HG02943 (cell line): ENCODE data around the gene CASR.

Experiments
- ATAC-seq: cut with Tn5 transposase; IDR thresholded peaks from one replicate; pipeline ENCODE4 v1.9.1; 2021; ENCODE audit warnings: mild to moderate bottlenecking, low read depth, moderate library complexity; ENCODE audit not compliant: unreplicated experiment

CASR gene

DNA sequence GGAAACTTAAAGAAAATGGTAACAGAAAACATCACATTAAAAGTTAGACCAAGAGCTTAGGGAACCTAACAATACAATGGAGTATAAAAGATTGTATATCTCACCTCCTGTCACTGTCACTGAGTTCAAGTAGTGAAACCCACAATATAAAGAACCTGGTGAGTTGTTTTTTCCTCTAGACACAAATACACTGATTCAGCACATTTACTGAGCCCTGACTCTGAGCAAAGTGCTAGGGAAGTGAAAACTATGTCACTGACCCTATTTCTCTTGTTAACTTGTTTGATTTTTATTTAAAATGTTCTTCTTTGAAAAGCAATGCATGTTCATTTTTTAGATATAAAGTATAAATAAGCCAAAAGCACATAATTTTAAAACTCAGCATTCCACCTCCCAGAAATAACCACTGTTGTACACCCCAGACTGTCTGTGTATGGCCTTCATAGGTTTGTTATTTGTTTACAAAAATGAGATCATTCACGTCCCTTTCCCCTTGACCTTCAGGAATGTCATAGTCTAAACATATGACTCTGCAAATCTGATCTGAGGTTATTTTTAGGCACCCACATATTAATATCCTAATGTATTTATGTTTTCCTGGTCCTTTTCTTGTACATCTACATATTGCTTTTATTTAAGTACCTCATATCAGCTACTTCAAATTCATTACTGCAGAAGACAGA is 72.4 kb downstream of the CASR start:
- ATAC-seq: no peak

DNA sequence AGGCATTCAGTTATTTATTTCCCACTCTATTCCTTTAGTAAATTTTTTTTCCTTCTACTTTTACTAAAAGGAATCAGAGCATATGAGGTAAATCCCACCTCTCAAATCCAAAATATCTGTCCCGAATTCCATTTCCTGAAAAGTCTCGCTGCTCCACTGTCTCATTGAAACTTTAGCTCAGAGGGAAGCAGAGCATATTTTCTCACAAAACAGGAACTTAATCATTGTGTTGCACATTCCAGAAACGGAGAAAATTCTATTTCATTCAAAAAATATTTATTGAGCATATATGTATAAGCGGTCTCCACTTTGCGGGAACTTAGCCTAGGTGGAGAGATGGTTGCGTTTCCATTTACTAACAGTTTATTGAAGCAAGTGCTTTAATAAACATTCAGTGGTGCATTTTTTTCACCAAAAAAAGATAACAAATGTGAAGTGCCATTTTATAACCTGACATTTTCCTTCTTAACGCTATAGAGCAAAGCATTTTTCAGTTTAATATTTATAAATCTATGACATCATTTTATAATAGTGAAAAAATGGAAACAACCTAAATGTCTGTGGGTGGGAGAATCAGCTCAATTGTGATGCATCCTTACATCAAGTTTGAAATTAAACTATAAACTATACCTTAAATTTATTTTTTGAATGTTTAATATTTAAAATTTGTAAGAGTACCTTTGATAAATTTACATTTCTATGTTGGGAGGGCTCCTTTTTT is 74.3 kb downstream of the CASR start:
- ATAC-seq: no peak

DNA sequence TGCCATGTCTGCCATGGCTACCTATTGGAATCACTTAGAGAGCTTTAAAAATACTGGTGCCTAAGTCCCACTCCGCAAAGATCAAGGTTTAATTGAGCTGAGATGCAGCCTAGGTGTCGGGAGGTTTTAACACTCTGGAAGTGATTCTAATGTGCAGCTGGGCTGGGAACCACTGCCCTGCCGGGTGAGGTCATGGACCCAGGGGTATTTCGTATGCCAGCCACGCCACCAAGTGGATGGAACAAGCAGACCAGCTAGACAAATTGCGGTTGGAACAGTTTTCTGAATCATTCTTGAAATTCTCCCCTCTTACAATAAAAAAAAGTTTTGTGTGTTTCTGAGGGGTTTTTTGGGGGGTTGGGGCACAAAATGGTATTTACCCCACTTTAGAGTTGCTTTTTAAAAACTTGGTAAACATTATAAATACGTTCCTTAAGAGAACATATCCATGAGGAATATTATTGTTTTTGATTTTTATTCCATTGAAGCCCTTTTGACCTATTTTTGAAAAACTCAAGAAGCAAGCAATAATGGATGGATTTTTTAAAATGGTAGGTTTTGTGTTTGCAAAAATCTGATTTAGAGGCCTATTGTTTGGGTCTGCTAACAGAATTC is 75.4 kb downstream of the CASR start:
- ATAC-seq: no peak

DNA sequence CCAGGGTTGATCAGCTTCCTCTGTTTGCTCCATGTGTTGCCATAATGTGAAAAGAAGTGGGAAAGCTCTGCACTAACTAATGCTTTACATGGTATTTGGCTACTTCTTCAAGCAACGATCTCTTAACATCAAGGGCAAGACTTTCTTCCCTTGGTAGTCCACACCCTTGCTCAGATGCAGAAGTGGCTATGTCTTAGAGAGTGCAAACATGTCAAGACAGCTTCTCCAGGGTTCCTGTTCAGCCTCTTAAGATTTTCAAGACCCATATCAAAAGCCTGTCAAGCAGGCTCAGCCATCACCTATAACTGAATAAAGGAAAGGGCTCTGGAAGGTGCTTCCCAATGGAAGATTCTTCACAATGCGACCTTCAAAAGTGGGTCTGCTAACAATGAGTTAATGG is 76.7 kb downstream of the CASR start:
- no peak for ATAC-seq

DNA sequence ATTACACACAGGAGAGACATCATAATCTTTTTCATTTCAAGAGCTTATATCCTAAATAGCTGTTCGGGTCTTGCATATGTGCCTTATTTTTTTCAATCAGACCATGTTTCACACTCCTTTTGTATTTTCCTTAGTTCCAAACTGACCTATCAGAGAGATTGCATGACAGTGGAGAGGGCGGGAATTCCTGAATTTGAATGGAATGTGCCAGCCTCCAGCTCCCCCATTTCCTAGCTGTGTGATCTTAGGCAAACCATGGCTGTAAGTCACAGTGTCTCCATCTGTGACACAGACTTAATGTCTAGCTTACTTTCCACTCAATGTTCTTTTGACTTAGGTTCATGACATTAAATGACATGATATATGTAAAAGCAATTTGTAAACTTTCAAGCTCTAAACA is 79.6 kb downstream of the CASR start:
- ATAC-seq: no peak

DNA sequence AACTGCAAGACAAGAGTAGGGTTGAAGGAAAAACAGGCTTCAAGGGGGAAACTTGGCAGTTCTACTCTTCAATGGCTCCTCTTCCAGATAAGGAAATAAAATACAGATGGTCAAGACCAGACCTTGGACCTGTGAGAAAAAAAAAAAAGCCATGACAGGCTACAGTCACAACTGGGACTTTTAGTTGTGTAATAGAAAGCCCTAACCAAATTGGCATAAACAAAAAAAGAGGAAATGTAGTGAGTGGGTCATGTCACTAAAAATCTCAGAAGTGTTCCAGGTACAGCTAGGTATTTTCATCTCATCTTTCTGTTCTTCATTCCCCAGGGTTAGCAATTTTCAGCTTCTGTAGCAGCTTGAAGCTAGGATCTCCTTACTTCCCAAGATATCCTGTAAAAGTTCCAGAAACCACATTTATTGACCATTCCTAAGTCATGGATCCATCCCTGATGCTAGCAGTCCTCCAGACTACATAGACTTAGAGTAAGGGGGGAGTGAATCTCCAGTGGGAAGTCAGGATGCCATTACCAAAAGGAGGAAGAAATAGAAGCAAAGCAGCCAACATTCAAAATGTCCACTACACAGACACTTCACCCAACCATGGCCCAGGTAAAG is 80.6 kb downstream of the CASR start:
- ATAC-seq: no peak

DNA sequence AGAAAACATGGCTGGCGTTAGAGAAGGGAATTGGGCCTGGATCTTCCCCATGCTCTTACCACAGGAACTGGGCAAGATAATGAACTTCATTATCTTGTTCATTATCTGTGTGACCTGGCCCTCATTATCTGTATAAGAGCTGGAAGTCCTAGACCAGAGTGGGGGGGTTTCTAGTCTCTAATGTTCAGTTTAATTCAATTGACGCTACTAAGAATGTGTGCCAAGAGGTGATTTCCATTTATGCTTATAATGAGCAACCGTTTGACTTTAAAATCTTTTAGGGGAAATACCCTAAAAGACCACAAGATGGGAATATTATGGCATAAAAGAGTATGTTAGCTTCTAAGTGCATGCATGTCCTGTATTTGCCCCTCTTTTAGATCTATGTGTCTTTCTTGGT is 82.5 kb downstream of the CASR start:
- ATAC-seq: no peak

- ATAC-seq: no peak
These were observed 85.0 kb downstream of the CASR start for GRCh38 chr3:122268257-122269024.

DNA sequence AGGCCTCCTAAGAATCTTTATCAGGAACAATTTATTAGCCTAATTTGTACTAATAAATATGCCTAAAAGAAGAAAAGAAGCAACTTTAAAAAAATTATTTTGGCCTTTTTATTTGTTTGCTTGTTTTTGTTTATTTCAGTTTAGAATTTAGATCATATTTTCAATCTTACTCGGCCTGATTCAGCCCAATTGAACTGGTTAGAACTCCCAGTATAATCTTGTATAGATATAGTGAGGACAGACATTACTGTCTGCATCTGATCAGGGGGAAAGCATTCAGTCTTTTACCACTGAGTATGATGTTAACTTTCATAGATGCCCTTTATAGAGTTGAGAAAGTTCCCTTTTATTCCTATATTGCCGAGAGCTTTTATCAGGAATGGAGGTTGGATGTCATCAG is 85.6 kb downstream of the CASR start:
- no peak for ATAC-seq

DNA sequence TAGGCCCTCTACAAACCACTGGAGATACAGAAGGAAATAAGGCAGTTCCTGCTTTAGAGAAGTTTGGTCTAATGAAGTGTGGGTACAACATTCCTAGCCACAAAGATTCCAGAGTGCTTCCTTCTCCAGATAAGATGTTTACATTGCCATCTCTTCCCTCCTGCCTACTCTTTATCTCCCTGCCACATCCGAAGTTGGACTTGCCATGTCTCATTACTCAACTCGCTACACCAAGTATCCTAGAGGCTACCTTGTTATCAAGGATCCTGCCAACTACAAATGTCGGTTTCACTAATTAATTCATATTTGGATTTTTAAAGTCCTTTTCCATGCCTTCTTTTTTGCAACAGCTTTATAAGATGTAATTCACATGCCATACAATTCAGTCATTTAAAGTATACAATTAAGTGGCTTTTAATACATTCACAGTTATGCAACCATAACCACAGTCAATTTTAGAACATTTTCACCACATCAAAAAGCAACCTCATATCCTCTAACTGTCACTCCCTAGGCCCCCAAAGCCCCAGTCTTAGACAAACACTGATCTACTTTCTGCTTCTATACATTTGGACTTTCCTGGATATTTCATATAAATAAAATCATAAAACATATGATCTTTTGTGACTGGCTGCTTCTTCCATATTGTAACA is 87.9 kb downstream of the CASR start:
- ATAC-seq: no peak

DNA sequence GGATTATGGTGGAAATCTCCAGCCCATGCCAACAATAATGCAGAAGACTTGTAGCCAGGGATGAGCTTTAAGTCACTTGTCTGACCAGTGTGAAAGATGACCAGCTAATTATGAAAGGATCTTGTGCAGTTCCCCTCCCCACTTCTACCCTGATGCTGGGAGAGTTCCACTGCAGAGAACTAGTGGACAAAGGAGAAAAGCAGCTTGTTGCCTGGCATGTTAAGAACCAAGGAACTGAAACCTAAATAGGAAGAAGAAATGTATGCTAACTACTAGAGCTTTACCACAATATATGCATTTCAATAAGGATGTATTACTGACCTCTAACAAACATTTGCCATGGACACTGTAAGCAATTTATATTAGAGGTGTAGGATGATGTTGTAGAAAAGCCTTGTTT is 89.4 kb downstream of the CASR start:
- ATAC-seq: no peak

DNA sequence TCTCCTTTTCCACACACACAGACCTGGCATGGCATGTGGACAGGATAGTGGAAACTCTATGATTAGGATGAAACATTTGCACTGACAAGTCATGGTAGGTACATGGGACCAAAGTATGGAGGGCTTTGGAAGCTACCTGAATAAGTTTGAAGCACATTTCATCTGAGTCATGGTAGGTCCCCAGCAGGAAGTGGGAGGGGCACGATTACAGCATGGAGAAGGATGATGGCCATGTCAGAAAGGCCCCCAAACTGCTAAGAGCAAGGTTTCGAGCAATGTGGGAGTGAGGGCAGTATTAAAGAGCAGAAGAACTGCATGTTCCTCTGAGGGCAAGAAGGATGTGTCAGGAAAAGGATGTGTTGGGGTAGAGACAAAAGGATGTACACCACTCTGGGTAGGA is 90.0 kb downstream of the CASR start:
- ATAC-seq: no peak

- ATAC-seq: no peak
These were observed 98.4 kb downstream of the CASR start for GRCh38 chr3:122281891-122282290.

GRCh38 chr3:122283796-122284445 is 100.5 kb downstream of the CASR start:
- ATAC-seq: no peak

GRCh38 chr3:122284486-122284885 is 101.0 kb downstream of the CASR start:
- ATAC-seq: no peak

DNA sequence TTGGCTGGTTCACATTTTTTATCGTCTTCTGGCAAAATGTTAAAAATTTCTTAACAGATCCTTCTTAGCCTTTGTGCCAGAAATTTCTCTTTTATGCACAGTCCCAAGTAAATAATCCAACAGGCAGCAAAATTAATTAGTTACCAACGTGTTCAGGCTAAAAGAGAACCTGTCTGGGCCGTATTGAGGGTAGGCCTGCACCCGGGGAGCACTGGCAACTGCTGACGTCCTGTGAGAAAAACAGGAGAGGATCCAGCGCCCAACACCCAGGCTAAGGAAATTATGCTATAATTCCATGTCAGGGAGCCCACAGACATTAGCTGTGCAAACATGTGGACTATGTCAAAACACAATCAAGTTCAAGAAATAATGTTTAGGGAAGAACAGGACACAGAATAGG is 110.9 kb downstream of the CASR start:
- ATAC-seq: no peak

DNA sequence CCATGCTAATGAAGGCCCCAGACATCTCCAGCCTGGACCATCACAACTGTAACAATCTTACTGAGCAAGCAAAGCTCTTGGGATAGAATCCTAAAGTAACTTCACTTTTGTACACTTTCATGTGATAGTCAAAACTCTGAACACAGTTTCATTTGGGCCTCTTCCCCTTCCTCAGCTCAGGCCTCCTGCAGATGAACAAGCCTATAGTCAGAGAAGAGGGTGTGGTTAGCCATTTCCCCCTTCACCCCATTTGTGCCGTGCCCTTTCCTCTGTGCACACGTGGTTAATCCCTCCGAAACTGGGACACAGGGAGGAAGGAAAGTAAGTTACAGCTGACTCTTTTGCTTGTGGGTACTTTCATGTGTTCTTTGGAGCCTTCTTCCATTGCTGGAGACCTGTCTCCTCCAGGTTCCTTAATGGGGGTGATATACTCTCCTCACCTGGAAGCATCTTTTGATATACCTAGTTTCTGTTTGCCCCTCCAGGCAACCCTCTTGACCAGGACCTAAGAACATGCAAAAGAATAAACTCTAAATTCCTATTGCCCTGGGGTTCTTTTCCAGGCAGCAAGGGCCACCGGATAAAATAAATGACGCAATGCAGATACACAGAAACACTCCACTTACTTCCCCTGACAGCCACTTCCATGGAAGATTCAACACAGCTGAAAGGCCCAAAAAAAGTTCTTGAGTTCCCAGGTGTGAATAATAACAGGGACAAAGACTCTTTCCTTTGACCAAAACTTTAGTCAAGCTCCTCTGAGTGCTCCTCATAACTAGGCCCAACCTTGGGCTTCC is 112.0 kb downstream of the CASR start:
- no peak for ATAC-seq

- no peak for ATAC-seq
These were observed 114.8 kb downstream of the CASR start for GRCh38 chr3:122298239-122298638.

- no peak for ATAC-seq
These were observed 115.7 kb downstream of the CASR start for GRCh38 chr3:122299215-122299614.
